SK-N-MC (cell line): ENCODE data around the gene IL13.

Experiments used
- EZH2 ChIP-seq: fragments of 200-600 bp; sonication (generic); IDR thresholded peaks from one replicate; pipeline ENCODE4 v1.6.1; 2017; ENCODE audit warnings: antibody characterized with exemption
- POLR2AphosphoS5 ChIP-seq: IDR thresholded peaks from 2 replicates; pipeline ENCODE4 v1.6.1; 2012; ENCODE audit warnings: mild to moderate bottlenecking, low read depth, low read length, borderline replicate concordance

DNA sequence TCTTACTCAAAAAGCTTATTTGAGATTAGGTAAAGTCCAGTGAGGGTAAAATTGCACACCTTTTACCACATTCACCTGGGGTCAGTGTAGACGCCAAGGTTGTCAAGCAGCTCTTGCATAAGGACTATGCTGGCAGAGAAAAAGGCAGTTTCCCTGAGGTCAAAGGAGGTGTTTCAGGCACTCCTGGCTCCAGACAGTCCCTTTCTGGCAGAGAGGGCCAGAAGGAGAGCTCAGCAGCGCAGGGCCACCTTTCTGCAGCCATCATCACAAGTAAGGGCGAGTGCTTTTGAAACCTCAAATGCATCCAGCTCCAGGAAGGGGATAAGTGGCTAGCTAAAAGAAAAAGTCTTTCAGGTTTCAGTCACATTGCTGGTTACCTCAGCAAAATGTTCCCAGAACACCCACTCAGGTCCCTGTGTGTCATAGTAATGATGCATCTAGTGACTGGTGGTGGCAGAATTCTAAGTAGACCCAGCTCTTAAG lies 16.7 kb upstream of the IL13 start:
- no peak for TF ChIP-seq POLR2AphosphoS5
- TF ChIP-seq EZH2, result no peak
